Activated naive CD4-positive, alpha-beta T cell treated with anti-CD3 and anti-CD28 coated beads, Interleukin-2, amount 10 ng/mL, durations not matched to agents 7 days and 5 days (primary cell): ENCODE results near the gene EFNA4.

Experiments used
- CTCF ChIA-PET: fragments of 350-600 bp; sonication (Branson Sonifier 250); formaldehyde crosslinking; loops from one replicate; lab custom pipeline; 2021; ENCODE audit warnings: antibody characterized with exemption; lab: Charles Lee
- DNase-seq: peaks from one replicate; pipeline ENCODE4 v3.0.0-alpha.2; 2020
- H3K27ac Mint-ChIP-seq: one replicate; pipeline ENCODE4 v1.8.0; 2021; ENCODE audit warnings: mild to moderate bottlenecking, moderate library complexity, mixed read lengths
- H3K27me3 Mint-ChIP-seq: one replicate; pipeline ENCODE4 v1.8.0; 2021; ENCODE audit warnings: mild to moderate bottlenecking, mixed read lengths
- H3K36me3 Mint-ChIP-seq: one replicate; pipeline ENCODE4 v1.8.0; 2021; ENCODE audit warnings: mixed read lengths
- H3K4me1 Mint-ChIP-seq: one replicate; pipeline ENCODE4 v1.8.0; 2021; ENCODE audit warnings: mixed read lengths
- H3K4me3 Mint-ChIP-seq: one replicate; pipeline ENCODE4 v1.8.0; 2021; ENCODE audit warnings: mild to moderate bottlenecking, moderate library complexity, mixed read lengths
- H3K9me3 Mint-ChIP-seq: one replicate; pipeline ENCODE4 v1.8.0; 2021; ENCODE audit warnings: mixed read lengths

EFNA4 gene

GRCh38 chr1:155077758-155078445, 14.4 kb downstream of the EFNA4 start:
- CTCF ChIA-PET, result interaction anchor here (0.7 to 1.5 kb wide), 3 partner anchors 13 to 90 kb away, joined by 3 to 4 read pairs (median 4); no protein-coding TSS in a partner anchor
- H3K4me3 Mint-ChIP-seq, result no peak overlapping the region

GRCh38 chr1:155078469-155079209, 15.1 kb downstream of the EFNA4 start, which contains the start of gene EFNA3:
EFNA3 (plus strand) TSS chr1:155078837; CDS start chr1:155078942, 105 bp downstream.
- H3K27ac Mint-ChIP-seq, result peak within 1 kb of the TSS; percentile 68
- H3K4me3 Mint-ChIP-seq, result peak within 1 kb of the TSS; percentile 73
- CTCF ChIA-PET, result interaction anchor here (0.8 to 1.5 kb wide), 5 partner anchors 8 to 89 kb away, joined by 3 to 4 read pairs (median 3); no protein-coding TSS in a partner anchor
- H3K9me3 Mint-ChIP-seq, result no peaks in the 10 kb centered on the region
- H3K4me1 Mint-ChIP-seq, result peaks cover 76% of the 10 kb centered on the region
- peaks cover 6% of the 10 kb centered on the region for H3K36me3 Mint-ChIP-seq
- peak; percentile 73 for DNase-seq
- H3K27me3 Mint-ChIP-seq, result peaks cover 76% of the 10 kb centered on the region

More at GRCh38 chr1:155077758-155078445, 14.4 kb downstream of the EFNA4 start:
- no peak overlapping the region for H3K27ac Mint-ChIP-seq
- H3K9me3 Mint-ChIP-seq, result no peaks in the 10 kb centered on the region
- H3K27me3 Mint-ChIP-seq, result peaks cover 69% of the 10 kb centered on the region
- H3K4me1 Mint-ChIP-seq, result peaks cover 80% of the 10 kb centered on the region
- peaks cover 6% of the 10 kb centered on the region for H3K36me3 Mint-ChIP-seq
- DNase-seq, result no peak

- peak overlapping the region; percentile 68 for H3K27ac Mint-ChIP-seq
- H3K27me3 Mint-ChIP-seq, result peaks cover 78% of the 10 kb centered on the region
- CTCF ChIA-PET, result interaction anchor here (0.8 to 1.5 kb wide), 5 partner anchors 8 to 35 kb away, joined by 3 to 4 read pairs (median 3); no protein-coding TSS in a partner anchor
- H3K9me3 Mint-ChIP-seq, result no peaks in the 10 kb centered on the region
- peaks cover 77% of the 10 kb centered on the region for H3K4me1 Mint-ChIP-seq
- peak overlapping the region; percentile 73 for H3K4me3 Mint-ChIP-seq
- DNase-seq, result no peak
- peaks cover 6% of the 10 kb centered on the region for H3K36me3 Mint-ChIP-seq
These were observed 15.6 kb downstream of the EFNA4 start for GRCh38 chr1:155079210-155079486.

- Mint-ChIP-seq H3K4me3 (peak overlapping the region; percentile 73), H3K27me3 (peaks cover 83% of the 10 kb centered on the region), H3K9me3 (no peaks in the 10 kb centered on the region), H3K27ac (peak overlapping the region; percentile 68), H3K4me1 (peaks cover 77% of the 10 kb centered on the region), H3K36me3 (peaks cover 6% of the 10 kb centered on the region)
- CTCF ChIA-PET, result interaction anchor here (0.8 to 1.7 kb wide), 6 partner anchors 9 to 36 kb away, joined by 3 to 9 read pairs (median 3); partner anchors contain the start of gene EFNA4
- peak; percentile 35 for DNase-seq
These were observed 16.2 kb downstream of the EFNA4 start for GRCh38 chr1:155079487-155080311.

GRCh38 chr1:155080312-155081228, 17.0 kb downstream of the EFNA4 start:
- peaks cover 75% of the 10 kb centered on the region for H3K4me1 Mint-ChIP-seq
- H3K27me3 Mint-ChIP-seq, result peaks cover 85% of the 10 kb centered on the region
- no peak overlapping the region for H3K27ac Mint-ChIP-seq
- H3K36me3 Mint-ChIP-seq, result peaks cover 6% of the 10 kb centered on the region
- H3K9me3 Mint-ChIP-seq, result no peaks in the 10 kb centered on the region
- CTCF ChIA-PET, result interaction anchor here (0.8 to 1.7 kb wide), 6 partner anchors 10 to 40 kb away, joined by 3 to 9 read pairs (median 3); partner anchors contain the start of gene EFNA4
- no peak overlapping the region for H3K4me3 Mint-ChIP-seq
- peak; percentile 65 for DNase-seq

- H3K27me3 Mint-ChIP-seq, result peaks cover 82% of the 10 kb centered on the region
- H3K4me3 Mint-ChIP-seq, result peak overlapping the region; percentile 47
- CTCF ChIA-PET, result interaction anchor here (0.8 to 4.0 kb wide), 5 partner anchors 12 to 41 kb away, joined by 3 to 140 read pairs (median 3); partner anchors contain the start of gene EFNA4
- peaks cover 6% of the 10 kb centered on the region for H3K36me3 Mint-ChIP-seq
- DNase-seq, result peak; percentile 53
- H3K27ac Mint-ChIP-seq, result no peak overlapping the region
- H3K9me3 Mint-ChIP-seq, result no peaks in the 10 kb centered on the region
- peaks cover 71% of the 10 kb centered on the region for H3K4me1 Mint-ChIP-seq
These were observed 18.1 kb downstream of the EFNA4 start for GRCh38 chr1:155081472-155082300.

- CTCF ChIA-PET, result interaction anchor here (0.7 to 4.0 kb wide), 2 partner anchors 17 to 29 kb away, joined by 3 to 140 read pairs; partner anchors contain the start of gene EFNA4
- no peaks in the 10 kb centered on the region for H3K9me3 Mint-ChIP-seq
- H3K27me3 Mint-ChIP-seq, result peaks cover 74% of the 10 kb centered on the region
- H3K27ac Mint-ChIP-seq, result no peak overlapping the region
- peak; percentile 59 for DNase-seq
- H3K4me3 Mint-ChIP-seq, result peak overlapping the region; percentile 55
- H3K36me3 Mint-ChIP-seq, result peaks cover 11% of the 10 kb centered on the region
- peaks cover 63% of the 10 kb centered on the region for H3K4me1 Mint-ChIP-seq
These were observed 18.9 kb downstream of the EFNA4 start for GRCh38 chr1:155082301-155083051.

GRCh38 chr1:155083052-155083541, 19.6 kb downstream of the EFNA4 start:
- H3K4me1 Mint-ChIP-seq, result peaks cover 58% of the 10 kb centered on the region
- H3K27me3 Mint-ChIP-seq, result peaks cover 68% of the 10 kb centered on the region
- no peak overlapping the region for H3K27ac Mint-ChIP-seq
- peaks cover 11% of the 10 kb centered on the region for H3K36me3 Mint-ChIP-seq
- no peak for DNase-seq
- no peaks in the 10 kb centered on the region for H3K9me3 Mint-ChIP-seq
- CTCF ChIA-PET, result interaction anchor here (0.7 to 4.0 kb wide), 4 partner anchors 8 to 66 kb away, joined by 3 to 140 read pairs (median 9); partner anchors contain the start of gene EFNA4
- no peak overlapping the region for H3K4me3 Mint-ChIP-seq

GRCh38 chr1:155083865-155084721, 20.6 kb downstream of the EFNA4 start:
- peaks cover 11% of the 10 kb centered on the region for H3K36me3 Mint-ChIP-seq
- H3K4me3 Mint-ChIP-seq, result peak overlapping the region; percentile 82
- peak overlapping the region; percentile 60 for H3K27ac Mint-ChIP-seq
- DNase-seq, result peak; percentile 58
- H3K9me3 Mint-ChIP-seq, result no peaks in the 10 kb centered on the region
- CTCF ChIA-PET, result interaction anchor here (1.0 to 4.0 kb wide), 22 partner anchors 9 to 340 kb away, joined by 3 to 140 read pairs (median 5); partner anchors contain the start of genes ADAM15, EFNA4, FLAD1 and KRTCAP2
- H3K27me3 Mint-ChIP-seq, result peaks cover 66% of the 10 kb centered on the region
- H3K4me1 Mint-ChIP-seq, result peaks cover 54% of the 10 kb centered on the region

- peaks cover 45% of the 10 kb centered on the region for H3K4me1 Mint-ChIP-seq
- H3K36me3 Mint-ChIP-seq, result peaks cover 9% of the 10 kb centered on the region
- H3K27me3 Mint-ChIP-seq, result peaks cover 60% of the 10 kb centered on the region
- CTCF ChIA-PET, result interaction anchor here (0.6 to 4.0 kb wide), 36 partner anchors 10 to 605 kb away, joined by 3 to 140 read pairs (median 5); partner anchors contain the start of genes ADAM15, EFNA4, FLAD1 and KRTCAP2
- peak overlapping the region; percentile 92 for H3K27ac Mint-ChIP-seq
- H3K9me3 Mint-ChIP-seq, result no peaks in the 10 kb centered on the region
- peak overlapping the region; percentile 82 for H3K4me3 Mint-ChIP-seq
- DNase-seq, result peak; percentile 94
These were observed 21.4 kb downstream of the EFNA4 start for GRCh38 chr1:155084722-155085503.
